GM18511 (cell line): ENCODE data around the gene LRRC8D.
"Not testable (repeated sequence)": the region's sequence is repeated elsewhere in the genome, so short reads cannot be mapped to it uniquely, and the experiment has no call there.

Experiments used
- ATAC-seq: cut with Tn5 transposase; IDR thresholded peaks from one replicate; pipeline ENCODE4 v1.9.1; 2021; ENCODE audit warnings: mild to moderate bottlenecking, moderate library complexity; ENCODE audit not compliant: unreplicated experiment

The LRRC8D gene

GRCh38 chr1:89982846-89983245 is 162.0 kb downstream of the LRRC8D start:
- ATAC-seq: not testable (repeated sequence)

GRCh38 chr1:89984564-89985116 is 163.8 kb downstream of the LRRC8D start:
- ATAC-seq: not testable (repeated sequence)

- ATAC-seq: no peak
These were observed 165.2 kb downstream of the LRRC8D start for GRCh38 chr1:89986020-89986419.
